ENCODE measurements around the gene PAQR6.

The PAQR6 gene

DNA sequence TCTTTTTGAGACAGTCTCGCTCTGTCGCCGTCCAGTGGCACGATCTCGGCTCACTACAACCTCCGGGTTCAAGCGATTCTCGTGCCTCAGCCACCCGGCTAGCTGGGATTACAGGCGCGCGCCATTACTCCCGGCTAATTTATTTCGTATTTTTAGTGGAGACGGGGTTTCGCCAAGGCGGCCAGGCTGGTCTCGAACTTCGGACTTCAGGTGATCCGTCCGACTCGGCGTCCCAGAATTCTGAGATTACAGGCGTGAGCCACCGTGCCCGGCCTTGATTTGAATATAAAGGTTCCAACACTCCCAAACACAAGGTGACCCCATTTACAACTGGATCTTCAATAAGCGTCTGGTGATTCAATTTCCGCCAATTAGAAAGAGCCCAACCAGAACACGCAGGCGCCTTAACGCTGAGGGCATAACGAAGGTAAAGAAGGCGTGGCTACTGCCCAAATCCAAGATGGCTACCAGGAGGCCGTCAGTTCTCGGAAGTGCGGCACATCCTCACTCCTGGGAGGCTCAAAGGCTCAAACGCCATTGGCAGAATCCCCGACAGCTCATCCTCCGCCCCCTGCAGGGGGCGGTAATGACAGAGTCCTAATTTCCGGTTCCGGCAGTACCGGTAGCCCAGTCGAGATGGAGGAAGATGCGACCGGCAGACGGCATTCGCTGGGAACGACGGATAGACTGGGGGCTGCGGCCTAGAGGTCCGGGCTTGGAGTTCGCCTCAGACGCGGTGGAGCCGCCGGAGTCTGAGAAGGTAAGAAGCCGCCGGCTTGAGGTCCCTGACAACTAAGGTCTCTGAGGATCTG, 54.2 kb downstream of the PAQR6 start, which contains the start of gene SLC25A44:
TSS of gene SLC25A44 (plus strand) at position 617 of the 812 bp plus-strand sequence. CDS start 5,744 bp downstream, outside the sequence.
- peak; percentile 98 for DNase-seq

Measured in stimulated activated CD4-positive, alpha-beta T cell treated with anti-CD3 and anti-CD28 coated beads, Interleukin-15, amount 100 ng/mL, for 24 hours (primary cell).